Bronchial epithelial cell (primary cell): ENCODE results near the gene TSR2. TPM values are rescaled to one million over a fixed set of nuclear protein-coding genes. Genes with fewer than 3 reads are reported as not detected.

Source experiments
- DNase-seq: peaks from one replicate; pipeline ENCODE4 v3.0.0-alpha.2; 2010; ENCODE audit warnings: low read depth
- FAIRE-seq: peaks from 2 replicates; lab custom pipeline; 2011; peaks lifted over from hg19 to GRCh38; lab: Jason Lieb, UNC
- H3K27me3 ChIP-seq: 2 replicates; pipeline ENCODE4 v1.5.1; 2011; ENCODE audit warnings: low read length; ENCODE audit not compliant: control insufficient read depth, insufficient read depth
- H3K36me3 ChIP-seq: 2 replicates; pipeline ENCODE4 v1.5.1; 2011; ENCODE audit warnings: low read length; ENCODE audit not compliant: control insufficient read depth, insufficient read depth
- H3K4me3 ChIP-seq: 2 replicates; pipeline ENCODE4 v1.5.1; 2011; ENCODE audit warnings: mild to moderate bottlenecking, low read depth, low read length, control low read depth
- CTCF ChIP-seq: IDR thresholded peaks from 2 replicates; pipeline ENCODE4 v1.5.1; 2011; ENCODE audit warnings: mild to moderate bottlenecking, moderate library complexity, low read length, control low read depth, inconsistent platforms; ENCODE audit not compliant: insufficient read depth, severe bottlenecking
- total RNA-seq: library from RNA; depleted of rRNA; stranded (reverse); fragments of >200 nt; gene quantifications from 2 replicates; pipeline ENCODE4 v1.2.1, GENCODE V29; 2014

The TSR2 gene
- 12.4 and 17.7 TPM in 2 replicates for total RNA-seq

GRCh38 chrX:54439960-54440871 lies at the start of gene TSR2:
Gene TSR2 (plus strand): TSS chrX:54440404. CDS start chrX:54440422, 18 bp downstream.
- DNase-seq (peak; percentile 79), FAIRE-seq (no peak)
- no peaks in the 10 kb centered on the region for H3K36me3 ChIP-seq
- peak within 1 kb of the TSS; percentile 81 for H3K4me3 ChIP-seq
- no peak for TF ChIP-seq CTCF
- no peaks in the 10 kb centered on the region for H3K27me3 ChIP-seq

GRCh38 chrX:54397113-54397512 lies 43.1 kb upstream of the TSR2 start:
- FAIRE-seq = no peak
- no peak for TF ChIP-seq CTCF
- peak; percentile 65 for DNase-seq
- Histone ChIP-seq H3K27me3 (no peaks in the 10 kb centered on the region), H3K36me3 (no peaks in the 10 kb centered on the region), H3K4me3 (no peak overlapping the region)

GRCh38 chrX:54407266-54407665 lies 32.9 kb upstream of the TSR2 start:
- Histone ChIP-seq H3K36me3 (no peaks in the 10 kb centered on the region), H3K4me3 (no peak overlapping the region), H3K27me3 (no peaks in the 10 kb centered on the region)
- no peak for TF ChIP-seq CTCF
- FAIRE-seq (no peak), DNase-seq (no peak)

- no peaks in the 10 kb centered on the region for H3K36me3 ChIP-seq
- DNase-seq (no peak), FAIRE-seq (no peak)
- H3K27me3 ChIP-seq = no peaks in the 10 kb centered on the region
- no peak overlapping the region for H3K4me3 ChIP-seq
- TF ChIP-seq CTCF = no peak
Measured at GRCh38 chrX:54411732-54412131, 28.5 kb upstream of the TSR2 start.

- DNase-seq (no peak), FAIRE-seq (no peak)
- no peaks in the 10 kb centered on the region for H3K36me3 ChIP-seq
- H3K27me3 ChIP-seq = no peaks in the 10 kb centered on the region
- no peak for TF ChIP-seq CTCF
- no peak overlapping the region for H3K4me3 ChIP-seq
Measured at GRCh38 chrX:54413753-54414152, 26.5 kb upstream of the TSR2 start.
